BE2C (cell line): ENCODE measurements around the gene SFRP5.

ENCODE experiments used
- DNase-seq: peaks from one replicate; pipeline ENCODE4 v3.0.0-alpha.2; 2020
- H3K27me3 ChIP-seq: fragments of 250-450 bp; sonication (Bioruptor Pico); 2 replicates; pipeline ENCODE4 v1.5.1; 2020; ENCODE audit warnings: mild to moderate bottlenecking
- H3K36me3 ChIP-seq: fragments of 250-450 bp; sonication (Bioruptor Pico); 2 replicates; pipeline ENCODE4 v1.5.1; 2020; ENCODE audit warnings: mild to moderate bottlenecking
- H3K4me1 ChIP-seq: fragments of 250-450 bp; sonication (Bioruptor Pico); 2 replicates; pipeline ENCODE4 v1.5.1; 2020
- H3K4me3 ChIP-seq: 2 replicates; pipeline ENCODE4 v1.5.1; 2011; ENCODE audit warnings: low read depth, low read length
- H3K9me3 ChIP-seq: fragments of 250-450 bp; sonication (Bioruptor Pico); 2 replicates; pipeline ENCODE4 v1.5.1; 2020
- TF ChIP-seq, protein P1 (sequence below): IDR thresholded peaks from 2 replicates; pipeline ENCODE4 v1.5.1; 2012; ENCODE audit warnings: mild to moderate bottlenecking, low read depth, low read length

SFRP5 gene

DNA sequence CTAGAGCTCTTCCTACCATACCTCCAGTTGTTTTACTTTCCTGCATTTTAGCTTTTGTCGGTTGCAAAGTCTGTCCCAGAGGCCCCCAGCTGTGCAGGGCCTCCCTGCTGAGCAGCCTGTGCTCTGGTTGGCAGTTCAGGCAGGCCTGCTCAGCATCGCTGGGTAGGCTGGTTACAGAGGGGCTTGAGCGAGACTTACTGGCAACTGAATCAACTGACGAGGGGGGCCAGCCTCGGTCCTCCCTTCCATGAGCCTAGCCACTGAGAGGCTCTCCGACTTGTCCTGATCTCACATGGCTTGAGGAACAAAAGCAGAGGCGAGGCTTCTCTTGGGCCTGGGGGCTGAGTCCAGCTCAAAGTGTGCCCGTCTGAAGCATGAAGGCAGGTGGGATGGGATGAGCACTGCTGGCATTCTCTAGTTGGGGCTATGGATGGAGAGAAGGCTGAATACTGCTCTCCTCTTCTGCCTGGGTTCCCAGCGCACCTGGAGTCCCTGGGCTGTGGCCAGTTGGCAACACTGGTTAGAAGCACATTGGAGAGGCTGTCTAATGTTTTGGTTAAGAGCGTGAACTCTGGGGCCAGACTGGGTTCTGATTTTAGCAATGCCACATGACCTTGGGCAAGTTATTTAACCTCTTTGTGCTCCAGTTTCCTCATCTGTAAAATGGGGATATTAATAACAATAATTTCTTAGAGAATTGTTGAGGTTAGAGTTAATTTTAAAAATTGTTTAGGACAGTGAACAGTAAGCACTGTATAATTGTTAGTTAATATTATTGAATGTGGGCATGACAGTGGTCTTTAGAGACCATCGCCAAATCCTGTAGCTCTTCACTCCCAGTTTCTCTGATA is 6.9 kb upstream of the SFRP5 start:
- Histone ChIP-seq H3K4me1 (no peaks in the 10 kb centered on the region), H3K27me3 (peaks cover 6% of the 10 kb centered on the region)
- no peak for DNase-seq

DNA sequence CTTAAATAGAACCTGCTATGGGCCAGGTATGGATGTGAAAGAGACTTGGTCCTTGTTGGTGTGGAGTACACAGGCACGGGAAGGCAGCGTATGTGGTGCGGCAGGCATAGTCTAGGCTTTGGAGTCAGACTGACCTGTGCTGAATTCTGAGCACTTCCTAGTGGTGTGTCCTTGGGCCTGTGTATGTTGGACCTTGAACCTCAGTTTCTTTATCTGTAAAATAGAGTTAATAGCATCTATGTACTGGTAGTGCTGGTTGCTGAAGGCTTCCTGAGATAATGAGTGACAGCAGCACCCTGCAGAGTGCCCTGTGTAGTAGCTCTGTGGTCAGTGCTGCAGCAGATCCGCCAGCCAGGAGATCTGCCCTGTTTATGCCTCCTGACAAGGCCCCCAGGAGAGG is 5.3 kb upstream of the SFRP5 start:
- no peaks in the 10 kb centered on the region for H3K4me1 ChIP-seq
- TF ChIP-seq, protein P1, sequence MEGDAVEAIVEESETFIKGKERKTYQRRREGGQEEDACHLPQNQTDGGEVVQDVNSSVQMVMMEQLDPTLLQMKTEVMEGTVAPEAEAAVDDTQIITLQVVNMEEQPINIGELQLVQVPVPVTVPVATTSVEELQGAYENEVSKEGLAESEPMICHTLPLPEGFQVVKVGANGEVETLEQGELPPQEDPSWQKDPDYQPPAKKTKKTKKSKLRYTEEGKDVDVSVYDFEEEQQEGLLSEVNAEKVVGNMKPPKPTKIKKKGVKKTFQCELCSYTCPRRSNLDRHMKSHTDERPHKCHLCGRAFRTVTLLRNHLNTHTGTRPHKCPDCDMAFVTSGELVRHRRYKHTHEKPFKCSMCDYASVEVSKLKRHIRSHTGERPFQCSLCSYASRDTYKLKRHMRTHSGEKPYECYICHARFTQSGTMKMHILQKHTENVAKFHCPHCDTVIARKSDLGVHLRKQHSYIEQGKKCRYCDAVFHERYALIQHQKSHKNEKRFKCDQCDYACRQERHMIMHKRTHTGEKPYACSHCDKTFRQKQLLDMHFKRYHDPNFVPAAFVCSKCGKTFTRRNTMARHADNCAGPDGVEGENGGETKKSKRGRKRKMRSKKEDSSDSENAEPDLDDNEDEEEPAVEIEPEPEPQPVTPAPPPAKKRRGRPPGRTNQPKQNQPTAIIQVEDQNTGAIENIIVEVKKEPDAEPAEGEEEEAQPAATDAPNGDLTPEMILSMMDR = no peak
- no peak overlapping the region for H3K4me3 ChIP-seq
- no peaks in the 10 kb centered on the region for H3K36me3 ChIP-seq
- DNase-seq = no peak
- H3K27me3 ChIP-seq = peaks cover 21% of the 10 kb centered on the region
- H3K9me3 ChIP-seq = no peaks in the 10 kb centered on the region

More for the DNA sequence above, 6.9 kb upstream of the SFRP5 start:
- no peaks in the 10 kb centered on the region for H3K9me3 ChIP-seq
- H3K36me3 ChIP-seq = no peaks in the 10 kb centered on the region
- H3K4me3 ChIP-seq = no peak overlapping the region
- TF ChIP-seq, protein P1 = no peak

DNA sequence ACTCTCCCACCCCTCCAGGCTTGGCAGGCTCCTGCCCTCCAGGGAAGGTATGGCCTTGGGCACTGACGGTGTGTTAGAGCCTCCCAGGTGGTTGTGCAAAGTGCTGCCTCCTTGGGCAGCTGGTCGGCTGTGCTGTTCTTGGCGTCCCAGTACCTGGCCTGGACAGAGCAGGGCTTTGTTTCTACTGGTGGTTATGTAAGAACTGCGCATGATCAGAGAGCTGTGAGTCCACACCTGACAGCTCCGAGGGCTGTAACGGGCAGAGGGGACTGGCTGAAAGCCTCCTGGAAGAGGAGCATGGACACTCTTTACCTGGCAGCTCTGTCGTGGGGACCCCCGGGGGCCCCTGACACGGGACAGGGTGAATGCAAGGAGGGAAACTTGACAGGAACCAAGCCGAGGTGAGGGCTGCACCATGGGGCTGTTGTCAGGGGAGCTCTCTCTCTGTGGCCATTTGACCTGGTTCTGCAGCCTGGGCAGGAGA is 3.1 kb upstream of the SFRP5 start:
- no peak overlapping the region for H3K4me3 ChIP-seq
- no peak for DNase-seq
- TF ChIP-seq, protein P1 = no peak
- H3K27me3 ChIP-seq = peaks cover 44% of the 10 kb centered on the region
- no peaks in the 10 kb centered on the region for H3K4me1 ChIP-seq
- H3K9me3 ChIP-seq = no peaks in the 10 kb centered on the region
- no peaks in the 10 kb centered on the region for H3K36me3 ChIP-seq

DNA sequence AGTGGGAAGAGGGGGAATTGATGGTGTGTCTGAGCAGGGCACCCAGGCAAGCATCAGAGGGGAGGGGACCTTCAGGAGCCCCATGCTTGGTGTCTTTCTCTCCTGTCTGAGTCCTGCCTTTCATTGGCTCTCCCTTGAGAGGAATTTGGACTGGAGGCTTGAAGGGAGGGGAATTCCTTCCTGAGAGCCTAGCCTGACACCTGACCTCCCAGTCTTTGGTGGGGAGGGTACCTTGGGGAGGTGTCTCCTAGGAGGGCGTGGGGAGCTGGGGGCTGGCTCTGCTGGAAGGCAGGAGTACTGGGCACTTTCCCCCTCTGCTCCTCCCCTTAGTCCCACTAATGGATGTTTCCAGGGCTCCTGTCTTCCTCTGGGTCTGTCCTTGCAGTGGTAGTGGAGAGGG is 1.3 kb upstream of the SFRP5 start:
- TF ChIP-seq, protein P1 = no peak
- no peak for DNase-seq
- H3K4me3 ChIP-seq = no peak overlapping the region
- H3K4me1 ChIP-seq = no peaks in the 10 kb centered on the region
- peaks cover 46% of the 10 kb centered on the region for H3K27me3 ChIP-seq
- no peaks in the 10 kb centered on the region for H3K36me3 ChIP-seq
- H3K9me3 ChIP-seq = no peaks in the 10 kb centered on the region

DNA sequence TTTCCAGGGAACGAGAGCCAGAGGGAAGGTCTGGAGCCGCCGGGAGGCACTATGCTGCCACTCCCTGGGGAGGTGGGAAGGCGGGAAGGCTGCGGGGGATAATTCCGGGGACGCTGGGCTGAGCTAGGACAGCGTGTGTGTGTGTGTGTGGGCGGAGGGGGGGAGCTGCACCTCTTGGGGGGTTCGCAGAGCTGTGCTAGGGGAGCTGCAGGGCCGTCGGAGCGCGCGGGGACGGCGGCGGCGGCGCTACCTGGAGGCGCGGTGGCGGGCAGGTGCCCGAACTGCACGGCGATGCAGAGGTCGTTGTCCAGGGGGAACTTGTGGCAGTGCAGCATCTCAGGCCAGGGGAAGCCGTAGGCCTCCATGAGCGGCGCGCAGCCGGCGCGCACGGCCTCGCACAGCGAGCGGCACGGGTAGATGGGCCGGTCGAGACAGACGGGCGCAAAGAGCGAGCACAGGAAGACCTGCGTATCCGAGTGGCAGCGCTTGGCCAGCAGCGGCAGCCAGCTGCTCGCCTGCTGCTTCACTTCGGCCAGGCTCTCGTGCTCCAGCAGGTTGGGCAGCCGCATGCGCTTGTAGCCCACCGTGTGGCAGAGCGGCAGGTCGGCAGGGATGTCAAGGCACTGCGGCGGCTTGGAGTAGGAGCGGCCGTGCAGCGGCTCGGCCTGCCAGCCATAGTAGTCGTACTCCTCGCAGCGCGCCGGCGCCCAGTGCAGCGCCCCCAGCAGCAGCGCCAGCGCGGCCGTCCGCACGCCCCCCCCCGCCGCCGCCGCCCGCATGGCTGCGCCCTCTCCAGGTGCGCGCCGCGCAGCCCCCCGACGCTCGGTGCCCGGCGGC is 526 bp downstream of the SFRP5 start:
- H3K9me3 ChIP-seq = no peaks in the 10 kb centered on the region
- peaks cover 46% of the 10 kb centered on the region for H3K27me3 ChIP-seq
- DNase-seq = peak; percentile 30
- H3K36me3 ChIP-seq = no peaks in the 10 kb centered on the region
- TF ChIP-seq, protein P1 = no peak
- H3K4me1 ChIP-seq = no peaks in the 10 kb centered on the region
- H3K4me3 ChIP-seq = 0 out of 2 replicates have a peak overlapping the region, but pooled peaks have one; percentile 19
